ENCODE measurements around the gene RGS12. TPM values are rescaled to one million over a fixed set of nuclear protein-coding genes. Genes with fewer than 3 reads are reported as not detected.

Gene RGS12
- polyA plus RNA-seq, 1 of the 3 experiments (the other 2 are of a cell fraction) = 18.4 TPM

DNA sequence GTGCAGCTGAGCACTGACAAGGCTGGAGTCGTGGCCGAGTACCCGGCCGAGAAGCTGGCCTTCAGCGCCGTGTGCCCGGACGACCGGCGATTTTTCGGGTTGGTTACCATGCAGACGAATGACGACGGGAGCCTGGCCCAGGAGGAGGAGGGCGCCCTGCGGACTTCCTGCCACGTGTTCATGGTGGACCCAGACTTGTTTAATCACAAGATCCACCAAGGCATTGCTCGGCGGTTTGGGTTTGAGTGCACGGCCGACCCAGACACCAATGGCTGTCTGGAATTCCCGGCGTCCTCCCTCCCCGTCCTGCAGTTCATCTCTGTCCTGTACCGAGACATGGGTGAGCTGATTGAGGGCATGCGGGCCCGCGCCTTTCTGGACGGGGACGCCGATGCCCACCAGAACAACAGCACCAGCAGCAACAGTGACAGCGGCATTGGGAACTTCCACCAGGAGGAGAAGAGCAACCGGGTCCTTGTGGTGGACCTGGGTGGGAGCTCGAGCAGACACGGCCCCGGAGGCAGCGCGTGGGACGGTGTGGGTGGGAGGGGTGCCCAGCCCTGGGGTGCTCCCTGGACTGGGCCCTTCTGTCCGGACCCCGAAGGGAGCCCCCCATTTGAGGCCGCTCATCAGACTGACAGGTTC is 24.3 kb downstream of the RGS12 start:
- no peak for DNase-seq
- TF ChIP-seq CHD2 (IDR thresholded peaks at IDR 0.05; ENCODE audit: low read length, partially characterized antibody) (no peak), TEAD4 (IDR thresholded peaks at IDR 0.05; ENCODE audit: borderline replicate concordance, insufficient read depth) (no peak), TAF1 (IDR thresholded peaks at IDR 0.05; ENCODE audit: borderline replicate concordance, low read depth, low read length) (no peak), NRF1 (IDR thresholded peaks at IDR 0.05; ENCODE audit: low read depth, low read length) (no peak), FOXJ3 (CRISPR knock-in tag; IDR thresholded peaks at IDR 0.05) (no peak), FOXM1 (IDR thresholded peaks at IDR 0.05; ENCODE audit: low read depth) (no peak), YY1 (IDR thresholded peaks at IDR 0.05; ENCODE audit: low read depth) (no peak), RAD21 (IDR thresholded peaks at IDR 0.05; ENCODE audit: low read length) (no peak), GABPA (IDR thresholded peaks at IDR 0.05; ENCODE audit: low read depth) (no peak)
- TF ChIP-seq, protein P1, sequence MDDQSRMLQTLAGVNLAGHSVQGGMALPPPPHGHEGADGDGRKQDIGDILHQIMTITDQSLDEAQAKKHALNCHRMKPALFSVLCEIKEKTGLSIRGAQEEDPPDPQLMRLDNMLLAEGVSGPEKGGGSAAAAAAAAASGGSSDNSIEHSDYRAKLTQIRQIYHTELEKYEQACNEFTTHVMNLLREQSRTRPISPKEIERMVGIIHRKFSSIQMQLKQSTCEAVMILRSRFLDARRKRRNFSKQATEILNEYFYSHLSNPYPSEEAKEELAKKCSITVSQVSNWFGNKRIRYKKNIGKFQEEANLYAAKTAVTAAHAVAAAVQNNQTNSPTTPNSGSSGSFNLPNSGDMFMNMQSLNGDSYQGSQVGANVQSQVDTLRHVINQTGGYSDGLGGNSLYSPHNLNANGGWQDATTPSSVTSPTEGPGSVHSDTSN (IDR thresholded peaks at IDR 0.05) = no peak
- TF ChIP-seq, protein P2, sequence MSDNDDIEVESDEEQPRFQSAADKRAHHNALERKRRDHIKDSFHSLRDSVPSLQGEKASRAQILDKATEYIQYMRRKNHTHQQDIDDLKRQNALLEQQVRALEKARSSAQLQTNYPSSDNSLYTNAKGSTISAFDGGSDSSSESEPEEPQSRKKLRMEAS (IDR thresholded peaks at IDR 0.05; ENCODE audit: low read depth) = no peak
- CTCF ChIA-PET = interaction anchor here (1.2 kb wide), 1 partner anchor 29 kb away, joined by 3 read pairs; no protein-coding TSS in a partner anchor
- Histone ChIP-seq H3K4me2 (no peak overlapping the region), H3K79me2 (ENCODE audit: insufficient read depth) (peaks cover 81% of the 10 kb centered on the region), H3K9me2 (no peaks in the 10 kb centered on the region), H3K36me3 (replicated peaks in 1 of 2; ENCODE audit: control insufficient read depth in 1 of 2, insufficient read depth in 2 of 2, low read length in 1 of 2) (peaks cover 0 to 31% of the 10 kb centered on the region in 2 experiments), H3K9ac (no peak overlapping the region), H4K20me1 (ENCODE audit: insufficient read depth) (peaks cover 23% of the 10 kb centered on the region), H3K27ac (ENCODE audit: low read depth in 2 of 2, low read length in 1 of 2) (no peak overlapping the region), H2AFZ (ENCODE audit: low read depth) (no peak overlapping the region), H3K4me3 (ENCODE audit: low read depth in 2 of 2, low read length in 1 of 2) (no peak overlapping the region), H3K4me1 (ENCODE audit: control insufficient read depth in 1 of 2, insufficient read depth in 2 of 2, low read depth in 1 of 2, low read length in 1 of 2) (peaks cover 3 to 13% of the 10 kb centered on the region in 2 experiments; a peak in 2 of 4 replicates), H3K9me3 (no peaks in the 10 kb centered on the region), H3F3A (replicated peaks; ENCODE audit: insufficient read depth) (no peaks in the 10 kb centered on the region), H3K27me3 (ENCODE audit: insufficient read depth) (no peaks in the 10 kb centered on the region)
- 97% methylated on average over 31 of the region's 42 CpGs for WGBS (ENCODE audit: low lambda C conversion rate)
- POLR2A ChIA-PET = no interaction called here

DNA sequence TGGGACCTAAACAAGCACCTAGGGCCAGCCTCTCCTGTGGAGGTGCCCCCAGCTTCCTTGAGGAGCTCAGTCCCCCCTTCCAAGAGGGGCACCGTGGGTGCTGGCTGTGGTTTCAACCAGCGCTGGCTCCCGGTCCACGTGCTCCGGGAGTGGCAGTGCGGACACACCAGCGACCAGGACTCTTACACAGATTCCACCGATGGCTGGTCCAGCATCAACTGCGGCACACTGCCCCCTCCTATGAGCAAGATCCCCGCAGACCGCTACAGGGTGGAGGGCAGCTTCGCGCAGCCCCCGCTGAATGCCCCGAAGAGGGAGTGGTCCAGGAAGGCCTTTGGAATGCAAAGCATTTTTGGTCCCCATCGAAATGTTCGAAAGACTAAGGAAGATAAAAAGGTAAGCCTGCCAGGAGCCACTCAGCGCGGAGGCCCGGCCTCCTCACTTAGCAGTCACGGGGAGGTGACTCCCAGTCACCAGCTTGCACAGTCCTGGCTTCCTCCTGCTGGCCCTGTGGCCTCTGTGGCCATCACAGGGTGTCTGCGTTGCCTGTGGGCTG is 24.9 kb downstream of the RGS12 start:
- H3K79me2 ChIP-seq (ENCODE audit: insufficient read depth) = peaks cover 81% of the 10 kb centered on the region
- H3K27ac ChIP-seq (ENCODE audit: low read depth in 2 of 2, low read length in 1 of 2) = no peak overlapping the region
- no peaks in the 10 kb centered on the region for H3K9me2 ChIP-seq
- DNase-seq = no peak
- CTCF ChIA-PET = interaction anchor here (0.7 to 1.2 kb wide), 2 partner anchors 28 to 213 kb away, joined by 3 read pairs; no protein-coding TSS in a partner anchor
- H3K36me3 ChIP-seq (replicated peaks in 1 of 2; ENCODE audit: control insufficient read depth in 1 of 2, insufficient read depth in 2 of 2, low read length in 1 of 2) = peaks cover 0 to 31% of the 10 kb centered on the region in 2 experiments
- no peak overlapping the region for H3K4me2 ChIP-seq
- WGBS (ENCODE audit: low lambda C conversion rate) = 97% methylated on average over 14 of the region's 22 CpGs
- POLR2A ChIA-PET = no interaction called here
- H3K9ac ChIP-seq = no peak overlapping the region
- no peaks in the 10 kb centered on the region for H3K27me3 ChIP-seq (ENCODE audit: insufficient read depth)
- no peaks in the 10 kb centered on the region for H3K9me3 ChIP-seq
- no peaks in the 10 kb centered on the region for H3F3A ChIP-seq (replicated peaks; ENCODE audit: insufficient read depth)
- no peak overlapping the region for H2AFZ ChIP-seq (ENCODE audit: low read depth)
- H4K20me1 ChIP-seq (ENCODE audit: insufficient read depth) = peaks cover 20% of the 10 kb centered on the region
- peaks cover 4 to 14% of the 10 kb centered on the region in 2 experiments; a peak in 2 of 4 replicates for H3K4me1 ChIP-seq (ENCODE audit: control insufficient read depth in 1 of 2, insufficient read depth in 2 of 2, low read depth in 1 of 2, low read length in 1 of 2)
- no peak overlapping the region for H3K4me3 ChIP-seq (ENCODE audit: low read depth in 2 of 2, low read length in 1 of 2)
- TF ChIP-seq ELF1 (IDR thresholded peaks at IDR 0.05) (no peak), RXRA (IDR thresholded peaks at IDR 0.05; ENCODE audit: borderline replicate concordance, low read depth) (no peak), SMC3 (IDR thresholded peaks at IDR 0.05; ENCODE audit: low read depth, low read length) (no peak), SIN3A (IDR thresholded peaks at IDR 0.05; ENCODE audit: borderline replicate concordance, low read depth, low read length) (no peak), YY1 (IDR thresholded peaks at IDR 0.05; ENCODE audit: low read depth) (no peak), POLR2AphosphoS5 (IDR thresholded peaks at IDR 0.05; ENCODE audit: low read depth, low read length) (no peak), NFIC (IDR thresholded peaks at IDR 0.05; ENCODE audit: borderline replicate concordance) (no peak), RFX5 (IDR thresholded peaks at IDR 0.05; ENCODE audit: low read length) (no peak), FOXJ3 (CRISPR knock-in tag; IDR thresholded peaks at IDR 0.05) (no peak), CHD2 (IDR thresholded peaks at IDR 0.05; ENCODE audit: low read length, partially characterized antibody) (no peak), TCF12 (IDR thresholded peaks at IDR 0.05) (no peak), RCOR1 (IDR thresholded peaks at IDR 0.05; ENCODE audit: low read length) (no peak), MXI1 (IDR thresholded peaks at IDR 0.05; ENCODE audit: low read depth, low read length) (no peak)
- TF ChIP-seq, protein P3, sequence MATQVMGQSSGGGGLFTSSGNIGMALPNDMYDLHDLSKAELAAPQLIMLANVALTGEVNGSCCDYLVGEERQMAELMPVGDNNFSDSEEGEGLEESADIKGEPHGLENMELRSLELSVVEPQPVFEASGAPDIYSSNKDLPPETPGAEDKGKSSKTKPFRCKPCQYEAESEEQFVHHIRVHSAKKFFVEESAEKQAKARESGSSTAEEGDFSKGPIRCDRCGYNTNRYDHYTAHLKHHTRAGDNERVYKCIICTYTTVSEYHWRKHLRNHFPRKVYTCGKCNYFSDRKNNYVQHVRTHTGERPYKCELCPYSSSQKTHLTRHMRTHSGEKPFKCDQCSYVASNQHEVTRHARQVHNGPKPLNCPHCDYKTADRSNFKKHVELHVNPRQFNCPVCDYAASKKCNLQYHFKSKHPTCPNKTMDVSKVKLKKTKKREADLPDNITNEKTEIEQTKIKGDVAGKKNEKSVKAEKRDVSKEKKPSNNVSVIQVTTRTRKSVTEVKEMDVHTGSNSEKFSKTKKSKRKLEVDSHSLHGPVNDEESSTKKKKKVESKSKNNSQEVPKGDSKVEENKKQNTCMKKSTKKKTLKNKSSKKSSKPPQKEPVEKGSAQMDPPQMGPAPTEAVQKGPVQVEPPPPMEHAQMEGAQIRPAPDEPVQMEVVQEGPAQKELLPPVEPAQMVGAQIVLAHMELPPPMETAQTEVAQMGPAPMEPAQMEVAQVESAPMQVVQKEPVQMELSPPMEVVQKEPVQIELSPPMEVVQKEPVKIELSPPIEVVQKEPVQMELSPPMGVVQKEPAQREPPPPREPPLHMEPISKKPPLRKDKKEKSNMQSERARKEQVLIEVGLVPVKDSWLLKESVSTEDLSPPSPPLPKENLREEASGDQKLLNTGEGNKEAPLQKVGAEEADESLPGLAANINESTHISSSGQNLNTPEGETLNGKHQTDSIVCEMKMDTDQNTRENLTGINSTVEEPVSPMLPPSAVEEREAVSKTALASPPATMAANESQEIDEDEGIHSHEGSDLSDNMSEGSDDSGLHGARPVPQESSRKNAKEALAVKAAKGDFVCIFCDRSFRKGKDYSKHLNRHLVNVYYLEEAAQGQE (IDR thresholded peaks at IDR 0.05; ENCODE audit: low read depth, low read length) = no peak

Data from SK-N-SH (cell line).